GM12878 (cell line): ENCODE results near the gene SLCO3A1. TPM values are rescaled to one million over a fixed set of nuclear protein-coding genes. Genes with fewer than 3 reads are reported as not detected.

ENCODE experiments used
- ATAC-seq: fragments of 200-7000 bp; cut with Tn5 transposase; 3 replicates; pipeline ENCODE4 v1.9.1; 2020; ENCODE audit warnings: mild to moderate bottlenecking, moderate library complexity
- BruUV-seq: library from RNA; stranded (reverse); fragments of 400-500 nt; replicated peaks from 2 replicates; lab custom pipeline; 2021; lab: Mats Ljungman, UMichigan
- CTCF ChIA-PET: fragments of 300-600 bp; sonication (Branson Sonifier 250); formaldehyde crosslinking; extraction: SDS; loops from one replicate; lab custom pipeline; 2021; ENCODE audit warnings: inconsistent platforms; lab: Yijun Ruan, JAX
- POLR2A ChIA-PET: fragments of 350-600 bp; formaldehyde crosslinking; extraction: SDS; loops from one replicate; lab custom pipeline; 2021; ENCODE audit warnings: inconsistent platforms; lab: Charles Lee
- RAD21 ChIA-PET: fragments of 300-600 bp; sonication (Branson Sonifier 250); formaldehyde crosslinking; loops from one replicate; lab custom pipeline; 2023; ENCODE audit warnings: antibody characterized with exemption; ENCODE audit not compliant: unreplicated experiment; lab: Charles Lee
- SMC1A ChIA-PET: fragments of 300-600 bp; sonication (Branson Sonifier 250); formaldehyde crosslinking; loops from one replicate; lab custom pipeline; 2023; ENCODE audit not compliant: unreplicated experiment, uncharacterized antibody; lab: Charles Lee
- DNase-seq: peaks from one replicate; pipeline ENCODE4 v3.0.0-alpha.2; 2011; ENCODE audit warnings: low read depth, low spot score
- FAIRE-seq: peaks from 3 replicates; lab custom pipeline; 2011; peaks lifted over from hg19 to GRCh38; lab: Jason Lieb, UNC
- H2AFZ ChIP-seq: 2 replicates; pipeline ENCODE4 v1.6.0; 2011; ENCODE audit warnings: low read depth, low read length, control low read depth; ENCODE audit not compliant: control insufficient read depth
- H3K27ac ChIP-seq: 2 replicates; pipeline ENCODE4 v1.5.1; 2011; ENCODE audit warnings: control low read depth; ENCODE audit not compliant: control insufficient read depth, insufficient read depth
- H3K27me3 ChIP-seq, 2 experiments: replicated peaks in 1 of 2; 2 replicates each; pipeline versions ENCODE4 v1.6.0 to v1.6.1; 2011; ENCODE audit warnings: low read length in 1 of 2; ENCODE audit not compliant: control insufficient read depth in 2 of 2, insufficient read depth in 2 of 2
- H3K36me3 ChIP-seq, 2 experiments: 2 replicates each; pipeline ENCODE4 v1.5.1; 2011; ENCODE audit warnings: low read length in 1 of 2; ENCODE audit not compliant: control insufficient read depth in 2 of 2, insufficient read depth in 2 of 2
- H3K4me1 ChIP-seq: 2 replicates; pipeline ENCODE4 v1.6.1; 2011; ENCODE audit warnings: mild to moderate bottlenecking, low read length, moderate library complexity, mixed read lengths; ENCODE audit not compliant: control insufficient read depth, insufficient read depth
- H3K4me2 ChIP-seq: 2 replicates; pipeline ENCODE4 v1.6.0; 2011; ENCODE audit warnings: control low read depth; ENCODE audit not compliant: control insufficient read depth, insufficient read depth
- H3K4me3 ChIP-seq: fragments of 200-600 bp; sonication (generic); 2 replicates; pipeline ENCODE4 v1.5.1; 2016
- H3K79me2 ChIP-seq: 2 replicates; pipeline ENCODE4 v1.6.0; 2011; ENCODE audit warnings: low read length; ENCODE audit not compliant: control insufficient read depth, insufficient read depth
- H3K9ac ChIP-seq: 2 replicates; pipeline ENCODE4 v1.8.0; 2011; ENCODE audit warnings: low read length, control low read depth, mixed read lengths; ENCODE audit not compliant: control insufficient read depth, insufficient read depth
- H3K9me3 ChIP-seq: replicated peaks from 3 replicates; pipeline ENCODE4 v1.5.1; 2011; ENCODE audit warnings: mild to moderate bottlenecking, low read length; ENCODE audit not compliant: control insufficient read depth, insufficient read depth
- H4K20me1 ChIP-seq: 2 replicates; pipeline ENCODE4 v1.6.0; 2011; ENCODE audit not compliant: control insufficient read depth, insufficient read depth
- CHD1 ChIP-seq: IDR thresholded peaks from 2 replicates; pipeline ENCODE4 v1.6.1; 2012; ENCODE audit warnings: low read depth, low read length, improper control_type of control experiment
- CTCF ChIP-seq, 3 experiments: IDR thresholded peaks in 2 of 3; conservative IDR thresholded peaks in 1 of 3; 2 replicates each; pipeline ENCODE4 v1.5.1; 2011; ENCODE audit warnings: low read depth in 3 of 3, low read length in 3 of 3, mild to moderate bottlenecking in 3 of 3, control low read depth in 2 of 3, moderate library complexity in 2 of 3, inconsistent platforms in 1 of 3, mixed read lengths in 1 of 3; ENCODE audit not compliant: control insufficient read depth in 2 of 3, insufficient read depth in 1 of 3; ENCODE audit errors: extremely low read depth in 1 of 3
- EP300 ChIP-seq, 2 experiments: fragments of 150-350 bp in 1 of 2; IDR thresholded peaks; 2 replicates each; pipeline ENCODE4 v1.6.1; 2011 to 2012; ENCODE audit warnings: low read depth in 2 of 2, low read length in 2 of 2, borderline replicate concordance in 1 of 2, improper control_type of control experiment in 1 of 2, inconsistent platforms in 1 of 2; ENCODE audit not compliant: control insufficient read depth in 1 of 2
- IRF4 ChIP-seq: IDR thresholded peaks from 2 replicates; pipeline ENCODE4 v1.6.1; 2011; ENCODE audit warnings: low read depth, low read length
- LARP7 ChIP-seq: fragments of 450-650 bp; IDR thresholded peaks from 2 replicates; pipeline ENCODE4 v1.6.1; 2017; ENCODE audit warnings: mild to moderate bottlenecking
- MAX ChIP-seq: IDR thresholded peaks from 2 replicates; pipeline ENCODE4 v1.6.1; 2012; ENCODE audit warnings: low read depth, low read length, improper control_type of control experiment
- MTA3 ChIP-seq: IDR thresholded peaks from 2 replicates; pipeline ENCODE4 v1.6.1; 2012; ENCODE audit warnings: low read length, inconsistent platforms, borderline replicate concordance
- POLR2A ChIP-seq: IDR thresholded peaks from 2 replicates; pipeline ENCODE4 v1.6.1; 2011; ENCODE audit warnings: low read depth, mild to moderate bottlenecking, low read length
- POU2F2 ChIP-seq: IDR thresholded peaks from 3 replicates; pipeline ENCODE4 v1.6.1; 2011; ENCODE audit warnings: low read depth, mild to moderate bottlenecking, low read length, borderline replicate concordance
- SPI1 ChIP-seq: IDR thresholded peaks from 2 replicates; pipeline ENCODE4 v1.6.1; 2011; ENCODE audit warnings: low read depth, mild to moderate bottlenecking, low read length, moderate library complexity, borderline replicate concordance; ENCODE audit not compliant: insufficient read depth
- SREBF2 ChIP-seq: IDR thresholded peaks from 2 replicates; pipeline ENCODE4 v1.6.1; 2012; ENCODE audit warnings: mild to moderate bottlenecking, low read length
- STAT1 ChIP-seq: fragments of 450-650 bp; conservative IDR thresholded peaks from 2 replicates; pipeline ENCODE4 v1.6.1; 2014; ENCODE audit warnings: antibody characterized with exemption, mild to moderate bottlenecking
- SUPT20H ChIP-seq: IDR thresholded peaks from 2 replicates; pipeline ENCODE4 v1.6.1; 2011; ENCODE audit warnings: low read depth, mild to moderate bottlenecking, low read length, moderate library complexity, borderline replicate concordance; ENCODE audit not compliant: control insufficient read depth
- ZBED1 ChIP-seq: IDR thresholded peaks from 2 replicates; pipeline ENCODE4 v1.6.1; 2016; ENCODE audit warnings: borderline replicate concordance
- ZNF207 ChIP-seq: fragments of 450-650 bp; IDR thresholded peaks from 2 replicates; pipeline ENCODE4 v1.6.1; 2014; ENCODE audit warnings: antibody characterized with exemption, mild to moderate bottlenecking, borderline replicate concordance
- ZZZ3 ChIP-seq: IDR thresholded peaks from 2 replicates; pipeline ENCODE4 v1.6.1; 2011; ENCODE audit warnings: low read depth; ENCODE audit not compliant: control insufficient read depth, insufficient read length
- WGBS: methylation state at CpG from one replicate; pipeline ENCODE4 v1.1.6; 2016; ENCODE audit warnings: low lambda C conversion rate; ENCODE audit not compliant: insufficient replicate concordance, insufficient coverage; ENCODE audit errors: missing lambda C conversion rate; 5-methylcytosine and 5-hydroxymethylcytosine counted together
- in situ Hi-C: fragments of 300-500 bp; cut with MboI; formaldehyde crosslinking; loops from 9 replicates; pipeline ENCODE4 v1.14.3; 2018; ENCODE audit warnings: mixed read lengths
- intact Hi-C: fragments of 100-400 bp; cut with micrococcal nuclease; formaldehyde crosslinking; loops from one replicate; pipeline ENCODE4 v1.14.2; 2022; ENCODE audit not compliant: unreplicated experiment
- polyA plus RNA-seq, 11 experiments: library from polyadenylated mRNA; depleted of rRNA in 4 of 11; unstranded in 6 of 11; stranded (reverse) in 5 of 11; fragments of >200 nt; fragmentation: Nextera tagmentation in 4 of 11; fragmentation: Illumina TruSeq in 1 of 11; extraction: Ambion mirVana in 4 of 11; extraction: Trizol in 1 of 11; gene quantifications; 1 replicate in 1 of 11; 2 replicates in 10 of 11; pipeline versions ENCODE4 v1.2.1 to v1.2.3, GENCODE V29; 2011 to 2016; ENCODE audit warnings: inconsistent platforms in 2 of 11, missing spikeins in 2 of 11, low read depth in 1 of 11
- total RNA-seq, 4 experiments: library from RNA; depleted of rRNA in 3 of 4; stranded (reverse); fragments of >200 nt in 3 of 4; fragmentation: Illumina TruSeq in 1 of 4; extraction: Trizol in 1 of 4; gene quantifications; 2 replicates each; pipeline versions ENCODE4 v1.2.1 to v1.2.3, GENCODE V29; 2013 to 2021
- TF ChIP-seq, protein P1 (sequence below): fragments of 450-650 bp; formaldehyde crosslinking; IDR thresholded peaks from 2 replicates; pipeline ENCODE4 v1.4.0; 2020; ENCODE audit warnings: mild to moderate bottlenecking, moderate library complexity
- TF ChIP-seq, protein P2 (sequence below): IDR thresholded peaks from 2 replicates; pipeline ENCODE4 v1.6.1; 2011; ENCODE audit warnings: borderline replicate concordance, low read depth, mild to moderate bottlenecking, moderate library complexity, low read length; ENCODE audit not compliant: insufficient read depth, poor library complexity, severe bottlenecking

Gene SLCO3A1
- total and polyA plus RNA-seq, 10 of the 15 experiments (the other 5 are each of a cell fraction or from before 2014, with no cell fraction given): 0.05 to 5.9 (median 0.31) TPM

DNA sequence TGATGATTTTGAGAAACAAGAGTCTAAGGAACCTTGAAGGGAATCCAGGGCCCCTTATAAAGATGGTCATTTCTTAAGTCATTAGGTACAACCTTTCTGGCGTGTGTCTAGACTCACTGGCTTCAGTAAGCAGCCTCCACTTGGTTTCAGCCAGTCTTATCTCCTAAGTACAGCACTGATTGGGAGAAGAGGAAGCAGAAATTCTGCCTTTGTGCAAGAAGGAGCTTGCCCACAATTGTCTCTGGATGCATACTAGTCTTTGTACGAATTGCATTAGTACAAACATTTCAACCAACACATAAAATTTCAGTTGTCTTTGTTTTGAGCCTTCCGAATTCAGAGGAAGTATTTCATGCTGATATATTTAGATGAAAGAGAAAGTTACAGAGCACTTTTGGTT lies 139.4 kb downstream of the SLCO3A1 start:
- 10% methylated on average over 3 of the region's 3 CpGs for WGBS
- H3K9me3 ChIP-seq: no peaks in the 10 kb centered on the region
- SMC1A ChIA-PET: no interaction called here
- ATAC-seq (no peak), FAIRE-seq (no peak), DNase-seq (no peak)
- H4K20me1 ChIP-seq: no peaks in the 10 kb centered on the region
- no TSS peak for BruUV-seq
- TF ChIP-seq MTA3 (no peak), SPI1 (no peak), POLR2A (no peak), SREBF2 (no peak), IRF4 (no peak), CTCF (IDR thresholded peaks at IDR 0.05 in 2 of 3, conservative IDR thresholded peaks at IDR 0.05 in 1 of 3; ENCODE audit: control insufficient read depth in 2 of 3, extremely low read depth in 1 of 3, insufficient read depth in 1 of 3, low read depth in 3 of 3, low read length in 3 of 3) (no peak), SUPT20H (no peak), MAX (no peak), ZBED1 (no peak), LARP7 (no peak), CHD1 (no peak), STAT1 (no peak), EP300 (IDR thresholded peaks at IDR 0.05; ENCODE audit: borderline replicate concordance in 1 of 2, control insufficient read depth in 1 of 2, low read depth in 2 of 2, low read length in 2 of 2) (no peak), ZNF207 (no peak), POU2F2 (no peak), ZZZ3 (no peak)
- TF ChIP-seq, protein P1, sequence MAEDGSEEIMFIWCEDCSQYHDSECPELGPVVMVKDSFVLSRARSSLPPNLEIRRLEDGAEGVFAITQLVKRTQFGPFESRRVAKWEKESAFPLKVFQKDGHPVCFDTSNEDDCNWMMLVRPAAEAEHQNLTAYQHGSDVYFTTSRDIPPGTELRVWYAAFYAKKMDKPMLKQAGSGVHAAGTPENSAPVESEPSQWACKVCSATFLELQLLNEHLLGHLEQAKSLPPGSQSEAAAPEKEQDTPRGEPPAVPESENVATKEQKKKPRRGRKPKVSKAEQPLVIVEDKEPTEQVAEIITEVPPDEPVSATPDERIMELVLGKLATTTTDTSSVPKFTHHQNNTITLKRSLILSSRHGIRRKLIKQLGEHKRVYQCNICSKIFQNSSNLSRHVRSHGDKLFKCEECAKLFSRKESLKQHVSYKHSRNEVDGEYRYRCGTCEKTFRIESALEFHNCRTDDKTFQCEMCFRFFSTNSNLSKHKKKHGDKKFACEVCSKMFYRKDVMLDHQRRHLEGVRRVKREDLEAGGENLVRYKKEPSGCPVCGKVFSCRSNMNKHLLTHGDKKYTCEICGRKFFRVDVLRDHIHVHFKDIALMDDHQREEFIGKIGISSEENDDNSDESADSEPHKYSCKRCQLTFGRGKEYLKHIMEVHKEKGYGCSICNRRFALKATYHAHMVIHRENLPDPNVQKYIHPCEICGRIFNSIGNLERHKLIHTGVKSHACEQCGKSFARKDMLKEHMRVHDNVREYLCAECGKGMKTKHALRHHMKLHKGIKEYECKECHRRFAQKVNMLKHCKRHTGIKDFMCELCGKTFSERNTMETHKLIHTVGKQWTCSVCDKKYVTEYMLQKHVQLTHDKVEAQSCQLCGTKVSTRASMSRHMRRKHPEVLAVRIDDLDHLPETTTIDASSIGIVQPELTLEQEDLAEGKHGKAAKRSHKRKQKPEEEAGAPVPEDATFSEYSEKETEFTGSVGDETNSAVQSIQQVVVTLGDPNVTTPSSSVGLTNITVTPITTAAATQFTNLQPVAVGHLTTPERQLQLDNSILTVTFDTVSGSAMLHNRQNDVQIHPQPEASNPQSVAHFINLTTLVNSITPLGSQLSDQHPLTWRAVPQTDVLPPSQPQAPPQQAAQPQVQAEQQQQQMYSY: no peak
- TF ChIP-seq, protein P2, sequence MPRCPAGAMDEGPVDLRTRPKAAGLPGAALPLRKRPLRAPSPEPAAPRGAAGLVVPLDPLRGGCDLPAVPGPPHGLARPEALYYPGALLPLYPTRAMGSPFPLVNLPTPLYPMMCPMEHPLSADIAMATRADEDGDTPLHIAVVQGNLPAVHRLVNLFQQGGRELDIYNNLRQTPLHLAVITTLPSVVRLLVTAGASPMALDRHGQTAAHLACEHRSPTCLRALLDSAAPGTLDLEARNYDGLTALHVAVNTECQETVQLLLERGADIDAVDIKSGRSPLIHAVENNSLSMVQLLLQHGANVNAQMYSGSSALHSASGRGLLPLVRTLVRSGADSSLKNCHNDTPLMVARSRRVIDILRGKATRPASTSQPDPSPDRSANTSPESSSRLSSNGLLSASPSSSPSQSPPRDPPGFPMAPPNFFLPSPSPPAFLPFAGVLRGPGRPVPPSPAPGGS: no peak
- H3K36me3 ChIP-seq: no peaks in the 10 kb centered on the region
- RAD21 ChIA-PET: no interaction called here
- no peak overlapping the region for H3K4me2 ChIP-seq
- H3K27me3 ChIP-seq: no peaks in the 10 kb centered on the region; a peak in 2 of 4 replicates
- no peaks in the 10 kb centered on the region for H3K79me2 ChIP-seq
- intact Hi-C loops: no loop called here
- no peak overlapping the region for H3K9ac ChIP-seq
- POLR2A ChIA-PET: no interaction called here
- no peak overlapping the region for H3K4me3 ChIP-seq
- no peaks in the 10 kb centered on the region for H3K4me1 ChIP-seq
- CTCF ChIA-PET: no interaction called here
- no peak overlapping the region for H3K27ac ChIP-seq
- H2AFZ ChIP-seq: no peak overlapping the region
- in situ Hi-C loops: no loop called here
